HG02763 (cell line): ENCODE measurements around the gene MINK1.
A peak's percentile ranks its signal among the peaks of the same experiment; 100 is the strongest.
"Not testable (repeated sequence)": the region's sequence is repeated elsewhere in the genome, so short reads cannot be mapped to it uniquely, and the experiment has no call there.

Experiments
- ATAC-seq: cut with Tn5 transposase; IDR thresholded peaks from one replicate; pipeline ENCODE4 v1.9.1; 2021; ENCODE audit warnings: mild to moderate bottlenecking, moderate library complexity; ENCODE audit not compliant: unreplicated experiment

MINK1 gene

GRCh38 chr17:4920351-4921048 lies 87.4 kb downstream of the MINK1 start:
- no peak for ATAC-seq

- ATAC-seq, result no peak
These were observed 88.2 kb downstream of the MINK1 start for GRCh38 chr17:4921320-4921719.

- ATAC-seq, result not testable (repeated sequence)
These were observed 93.6 kb downstream of the MINK1 start for GRCh38 chr17:4926577-4927335.

DNA sequence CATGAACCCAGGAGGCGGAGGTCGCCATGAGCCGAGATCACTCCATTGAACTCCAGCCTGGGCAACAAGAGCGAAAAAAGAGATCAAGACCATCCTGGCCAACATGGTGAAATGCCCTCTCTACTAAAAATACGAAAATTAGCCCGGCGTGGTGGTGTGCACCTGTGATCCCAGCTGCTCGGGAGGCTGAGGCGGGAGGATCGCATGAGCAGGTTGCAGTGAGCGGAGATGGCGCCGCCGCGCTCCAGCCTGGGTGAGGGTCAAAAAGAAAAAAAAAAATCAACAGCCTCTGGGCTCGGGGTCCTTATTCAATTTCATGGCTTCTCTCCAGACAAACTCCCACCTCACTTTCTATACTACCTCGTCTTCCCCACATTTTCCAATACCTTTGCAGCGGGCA lies 95.7 kb downstream of the MINK1 start:
- no peak for ATAC-seq

DNA sequence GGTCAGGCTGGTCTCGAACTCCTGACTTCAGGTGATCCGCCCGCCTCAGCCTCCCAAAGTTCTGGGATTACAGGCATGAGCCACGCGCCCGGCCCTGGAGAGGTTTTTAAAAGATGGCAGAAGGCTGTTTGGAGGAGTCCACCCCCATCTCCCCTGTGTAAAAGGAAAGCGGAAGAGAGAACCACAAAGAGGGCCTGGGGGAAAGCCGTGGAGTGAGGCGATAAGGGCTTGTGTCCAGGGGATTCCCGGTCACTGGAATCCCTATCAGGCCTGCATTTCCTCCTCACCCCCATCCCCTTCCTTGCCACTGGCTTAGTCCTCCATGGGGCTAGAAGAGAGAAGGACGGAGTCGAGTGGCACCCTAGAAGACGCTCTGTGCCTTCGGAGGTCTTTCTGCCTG lies 98.8 kb downstream of the MINK1 start, which contains the start of gene GP1BA:
GP1BA (plus strand) TSS at position 315 of the 400 bp plus-strand sequence. CDS start 328 bp downstream, outside the sequence.
- no peak for ATAC-seq

DNA sequence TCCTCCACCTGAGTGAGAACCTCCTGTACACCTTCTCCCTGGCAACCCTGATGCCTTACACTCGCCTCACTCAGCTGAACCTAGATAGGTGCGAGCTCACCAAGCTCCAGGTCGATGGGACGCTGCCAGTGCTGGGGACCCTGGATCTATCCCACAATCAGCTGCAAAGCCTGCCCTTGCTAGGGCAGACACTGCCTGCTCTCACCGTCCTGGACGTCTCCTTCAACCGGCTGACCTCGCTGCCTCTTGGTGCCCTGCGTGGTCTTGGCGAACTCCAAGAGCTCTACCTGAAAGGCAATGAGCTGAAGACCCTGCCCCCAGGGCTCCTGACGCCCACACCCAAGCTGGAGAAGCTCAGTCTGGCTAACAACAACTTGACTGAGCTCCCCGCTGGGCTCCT lies 99.6 kb downstream of the MINK1 start:
- no peak for ATAC-seq

DNA sequence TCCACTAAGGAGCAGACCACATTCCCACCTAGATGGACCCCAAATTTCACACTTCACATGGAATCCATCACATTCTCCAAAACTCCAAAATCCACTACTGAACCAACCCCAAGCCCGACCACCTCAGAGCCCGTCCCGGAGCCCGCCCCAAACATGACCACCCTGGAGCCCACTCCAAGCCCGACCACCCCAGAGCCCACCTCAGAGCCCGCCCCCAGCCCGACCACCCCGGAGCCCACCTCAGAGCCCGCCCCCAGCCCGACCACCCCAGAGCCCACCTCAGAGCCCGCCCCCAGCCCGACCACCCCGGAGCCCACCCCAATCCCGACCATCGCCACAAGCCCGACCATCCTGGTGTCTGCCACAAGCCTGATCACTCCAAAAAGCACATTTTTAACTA lies 100.5 kb downstream of the MINK1 start:
- ATAC-seq, result no peak

- no peak for ATAC-seq
These were observed 101.2 kb downstream of the MINK1 start for GRCh38 chr17:4934173-4934979.

DNA sequence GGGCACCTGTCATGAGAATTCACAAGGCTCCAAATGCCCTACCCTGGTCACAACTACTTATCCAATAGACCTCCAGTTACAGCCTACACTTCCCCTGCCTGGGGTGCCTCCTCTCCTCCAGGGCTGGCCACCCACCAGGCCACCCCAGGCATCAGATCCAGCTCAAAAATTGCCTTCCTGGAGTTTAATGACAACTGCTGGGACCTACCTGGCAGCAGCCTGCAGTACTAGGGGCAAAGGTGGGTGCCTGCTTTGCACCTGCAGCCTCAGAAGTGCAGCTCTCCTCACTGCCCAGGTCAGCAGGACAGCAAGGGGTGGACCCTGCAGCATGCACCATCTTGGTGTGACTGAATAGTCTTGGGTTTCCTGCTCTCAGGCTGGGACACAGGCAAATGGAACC lies 102.5 kb downstream of the MINK1 start:
- no peak for ATAC-seq

- ATAC-seq, result no peak
These were observed 103.3 kb downstream of the MINK1 start for GRCh38 chr17:4936436-4936835.

DNA sequence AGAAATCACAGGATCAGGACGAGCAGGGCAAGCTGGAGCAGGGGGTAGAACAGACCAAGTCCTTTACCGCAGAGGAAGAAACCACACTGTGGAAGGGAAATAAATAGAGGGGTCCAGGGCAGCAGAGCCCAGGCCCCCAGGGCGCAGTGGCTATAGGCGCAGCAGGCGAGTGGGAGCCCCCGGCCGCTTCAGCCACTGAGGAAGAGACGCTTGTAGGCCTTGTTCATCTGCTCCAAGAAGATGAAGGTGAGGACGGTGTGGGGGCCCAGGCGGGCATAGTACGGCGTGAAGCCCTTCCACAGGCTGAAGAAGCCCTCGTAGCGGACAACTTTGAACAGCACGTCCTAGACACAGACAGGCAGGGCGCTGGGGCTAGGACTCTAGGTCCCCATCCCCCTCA lies 104.4 kb downstream of the MINK1 start:
- no peak for ATAC-seq

GRCh38 chr17:4938069-4938491 lies 104.9 kb downstream of the MINK1 start:
- ATAC-seq, result no peak

DNA sequence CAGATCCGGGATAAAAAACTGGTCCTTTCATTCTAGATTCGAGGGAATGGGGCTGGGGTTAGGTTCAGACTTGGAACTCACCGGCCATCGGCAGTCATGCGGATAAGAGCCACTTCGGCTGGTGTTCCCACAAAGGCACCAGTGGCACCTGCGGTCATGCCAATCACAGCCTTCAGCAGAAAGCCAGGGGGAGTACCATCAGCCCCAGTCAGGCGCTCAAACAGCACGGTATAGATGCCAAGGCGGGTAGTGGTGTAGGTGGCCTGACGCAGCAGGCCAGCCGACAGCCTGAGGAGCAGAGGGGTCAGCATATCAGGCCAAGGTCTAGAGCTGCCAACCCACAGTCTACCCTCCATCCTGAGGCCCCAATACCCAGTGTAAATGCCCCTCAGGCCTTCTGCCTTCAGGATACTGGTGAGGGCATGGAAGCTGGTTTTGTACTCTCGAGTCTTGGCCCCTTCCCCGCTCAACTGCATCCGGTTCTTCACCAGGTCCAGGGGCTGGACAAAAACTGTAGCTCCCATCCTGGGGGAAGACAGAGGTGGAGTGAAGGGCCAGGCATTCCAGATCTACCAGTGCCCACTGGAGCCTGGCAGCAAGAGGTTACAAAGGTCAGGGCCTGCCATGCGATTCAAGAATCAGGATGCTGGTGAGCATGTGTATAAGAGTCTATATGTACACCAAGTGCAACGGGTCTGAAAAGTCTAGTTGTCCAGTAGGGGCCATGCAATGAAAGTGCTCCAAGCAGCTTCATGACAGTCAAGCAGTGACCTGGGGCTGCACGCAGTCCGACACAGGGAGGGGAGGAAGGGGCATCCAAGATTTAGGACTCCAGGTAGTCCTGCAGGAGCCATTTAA lies 105.8 kb downstream of the MINK1 start:
- no peak for ATAC-seq

- ATAC-seq, result peak; percentile 3
These were observed 106.3 kb downstream of the MINK1 start for GRCh38 chr17:4939546-4939795.

- ATAC-seq, result peak; percentile 85
These were observed 106.8 kb downstream of the MINK1 start, which contains the start of the genes RNF167 and SLC25A11 for GRCh38 chr17:4939796-4940554. Gene RNF167, plus strand, starts transcription at chr17:4940268. Its CDS starts 642 bp downstream, at chr17:4940910. Gene SLC25A11, minus strand, starts transcription at chr17:4940046. Its CDS starts 136 bp downstream, at chr17:4939910.

- no peak for ATAC-seq
These were observed 107.6 kb downstream of the MINK1 start for GRCh38 chr17:4940555-4941318.

DNA sequence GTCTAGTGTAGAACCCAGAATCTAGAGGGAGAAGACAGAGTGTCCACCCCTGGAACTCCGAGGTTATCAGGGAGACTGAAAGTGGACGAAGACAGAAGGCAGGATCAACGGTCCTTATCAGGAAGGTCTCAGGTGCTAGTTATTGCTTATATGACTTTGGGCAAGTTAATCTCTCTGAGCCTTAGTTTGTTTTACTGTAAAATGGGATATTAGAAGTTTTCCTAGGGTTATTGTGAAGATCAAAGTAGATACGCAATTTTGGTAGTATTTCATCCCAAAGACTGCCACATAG lies 108.1 kb downstream of the MINK1 start:
- ATAC-seq, result no peak

DNA sequence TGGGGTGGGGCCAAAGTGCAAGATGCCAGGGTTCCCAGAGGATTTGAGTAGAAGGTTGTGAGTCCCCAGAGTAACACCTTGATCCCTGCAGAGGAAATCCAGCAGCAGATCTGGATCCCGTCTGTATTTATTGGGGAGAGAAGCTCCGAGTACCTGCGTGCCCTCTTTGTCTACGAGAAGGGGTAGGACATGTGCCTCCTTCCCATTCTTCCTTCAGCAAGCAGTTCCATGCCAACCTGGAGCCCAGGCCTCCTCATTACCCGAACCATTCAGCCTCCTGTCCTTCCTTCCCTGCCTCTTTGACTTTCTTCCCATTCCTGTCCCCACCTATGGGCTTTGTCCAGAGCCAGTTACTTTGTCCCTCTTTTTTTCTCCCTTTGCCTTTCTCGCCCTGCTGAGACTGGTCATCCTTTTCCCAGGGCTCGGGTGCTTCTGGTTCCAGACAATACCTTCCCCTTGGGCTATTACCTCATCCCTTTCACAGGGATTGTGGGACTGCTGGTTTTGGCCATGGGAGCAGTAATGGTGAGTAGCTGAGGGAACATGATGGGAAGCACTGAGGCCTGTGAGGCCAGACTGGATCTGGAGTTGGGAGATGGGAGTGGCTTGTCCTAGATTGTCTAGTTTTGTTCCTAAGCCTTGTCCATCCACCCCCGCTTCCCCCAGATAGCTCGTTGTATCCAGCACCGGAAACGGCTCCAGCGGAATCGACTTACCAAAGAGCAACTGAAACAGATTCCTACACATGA lies 109.8 kb downstream of the MINK1 start:
- no peak for ATAC-seq

DNA sequence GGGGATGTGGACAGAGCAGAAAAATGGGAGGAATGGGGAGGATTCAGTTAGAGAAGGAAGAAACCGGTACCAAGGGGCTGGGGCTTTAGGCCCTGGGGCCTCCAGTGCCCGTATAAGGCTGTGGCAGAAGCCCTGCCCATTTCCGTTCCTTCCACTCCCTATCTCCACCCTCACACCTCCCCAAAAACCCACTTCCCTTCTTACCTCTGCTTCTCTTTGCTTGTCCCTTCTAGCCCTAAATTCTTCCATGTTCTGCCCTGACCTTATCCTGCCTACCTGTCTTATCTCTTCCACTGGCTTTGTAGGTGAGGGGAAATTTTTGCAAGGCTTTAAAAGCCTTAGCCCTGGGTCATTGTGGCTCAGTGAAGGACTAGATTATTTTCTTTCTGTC lies 111.0 kb downstream of the MINK1 start:
- ATAC-seq, result no peak
